SK-N-SH treated with all-trans-retinoic acid at 6 μM for 48 hours (cell line): ENCODE measurements around the gene TMEM63A.
A peak's percentile ranks its signal among the peaks of the same experiment; 100 is the strongest.

ENCODE experiments used
- ATAC-seq: fragments of 200-7000 bp; cut with Tn5 transposase; 3 replicates; pipeline ENCODE4 v1.9.1; 2020; ENCODE audit warnings: mild to moderate bottlenecking, moderate library complexity
- ARNTL ChIP-seq: fragments of 450-650 bp; formaldehyde crosslinking; IDR thresholded peaks from 2 replicates; pipeline ENCODE4 v1.5.0; 2020; ENCODE audit warnings: low read depth, mild to moderate bottlenecking, moderate library complexity, borderline replicate concordance
- BACH2 ChIP-seq: fragments of 250-450 bp; sonication (Bioruptor Pico); IDR thresholded peaks from 2 replicates; pipeline ENCODE4 v1.9.0; 2021; ENCODE audit warnings: mild to moderate bottlenecking, borderline replicate concordance
- CREB5 ChIP-seq: fragments of 250-450 bp; sonication (Bioruptor Pico); IDR thresholded peaks from 2 replicates; pipeline ENCODE4 v1.5.1; 2020; ENCODE audit warnings: low read depth, mild to moderate bottlenecking, moderate library complexity
- CSDC2 ChIP-seq: fragments of 250-450 bp; sonication (Bioruptor Pico); IDR thresholded peaks from 2 replicates; pipeline ENCODE4 v1.5.0; 2020; ENCODE audit warnings: mild to moderate bottlenecking, moderate library complexity
- CSRNP3 ChIP-seq: fragments of 250-450 bp; sonication (Bioruptor Pico); IDR thresholded peaks from 2 replicates; pipeline ENCODE4 v1.5.1; 2021; ENCODE audit warnings: mild to moderate bottlenecking, moderate library complexity
- GLIS3 ChIP-seq: fragments of 250-450 bp; sonication (Bioruptor Pico); IDR thresholded peaks from 2 replicates; pipeline ENCODE4 v1.5.0; 2020; ENCODE audit warnings: mild to moderate bottlenecking, moderate library complexity
- ISL1 ChIP-seq: fragments of 250-450 bp; sonication (Bioruptor Pico); IDR thresholded peaks from 2 replicates; pipeline ENCODE4 v2.1.2; 2022; ENCODE audit warnings: mild to moderate bottlenecking, moderate library complexity
- OSR1 ChIP-seq: fragments of 250-450 bp; sonication (Bioruptor Pico); IDR thresholded peaks from 2 replicates; pipeline ENCODE4 v1.8.0; 2022; ENCODE audit warnings: moderate library complexity, mild to moderate bottlenecking, inconsistent platforms
- POU6F1 ChIP-seq: fragments of 250-450 bp; sonication (Bioruptor Pico); IDR thresholded peaks from 2 replicates; pipeline ENCODE4 v1.8.0; 2021; ENCODE audit warnings: low read depth, mild to moderate bottlenecking, moderate library complexity, borderline replicate concordance
- TCF4 ChIP-seq: fragments of 250-450 bp; sonication (Bioruptor Pico); IDR thresholded peaks from 2 replicates; pipeline ENCODE4 v1.8.0; 2021; ENCODE audit warnings: mild to moderate bottlenecking, moderate library complexity, borderline replicate concordance
- TOX ChIP-seq: fragments of 250-450 bp; sonication (Bioruptor Pico); IDR thresholded peaks from 2 replicates; pipeline ENCODE4 v1.8.0; 2021; ENCODE audit warnings: mild to moderate bottlenecking, moderate library complexity, borderline replicate concordance
- TSHZ2 ChIP-seq: fragments of 250-450 bp; sonication (Bioruptor Pico); IDR thresholded peaks from 2 replicates; pipeline ENCODE4 v1.5.0; 2020; ENCODE audit warnings: mild to moderate bottlenecking, moderate library complexity
- ZC3H10 ChIP-seq: fragments of 250-450 bp; sonication (Bioruptor Pico); IDR thresholded peaks from 2 replicates; pipeline ENCODE4 v1.5.1; 2021; ENCODE audit warnings: mild to moderate bottlenecking, moderate library complexity
- ZFP3 ChIP-seq: fragments of 250-450 bp; sonication (Bioruptor Pico); IDR thresholded peaks from 2 replicates; pipeline ENCODE4 v1.5.0; 2020; ENCODE audit warnings: mild to moderate bottlenecking, moderate library complexity
- ZFP30 ChIP-seq: fragments of 450-650 bp; formaldehyde crosslinking; IDR thresholded peaks from 2 replicates; pipeline ENCODE4 v1.5.0; 2022; ENCODE audit warnings: mild to moderate bottlenecking, moderate library complexity
- ZNF70 ChIP-seq: fragments of 450-650 bp; formaldehyde crosslinking; IDR thresholded peaks from 2 replicates; pipeline ENCODE4 v1.5.0; 2020; ENCODE audit warnings: mild to moderate bottlenecking, moderate library complexity
- ZNF8 ChIP-seq: fragments of 450-650 bp; formaldehyde crosslinking; IDR thresholded peaks from 2 replicates; pipeline ENCODE4 v1.5.0; 2020; ENCODE audit warnings: mild to moderate bottlenecking, moderate library complexity
- TF ChIP-seq, protein P1 (sequence below): fragments of 250-450 bp; sonication (Bioruptor Pico); IDR thresholded peaks from 2 replicates; pipeline ENCODE4 v1.8.0; 2020; ENCODE audit warnings: mild to moderate bottlenecking, moderate library complexity, borderline replicate concordance

Gene TMEM63A

DNA sequence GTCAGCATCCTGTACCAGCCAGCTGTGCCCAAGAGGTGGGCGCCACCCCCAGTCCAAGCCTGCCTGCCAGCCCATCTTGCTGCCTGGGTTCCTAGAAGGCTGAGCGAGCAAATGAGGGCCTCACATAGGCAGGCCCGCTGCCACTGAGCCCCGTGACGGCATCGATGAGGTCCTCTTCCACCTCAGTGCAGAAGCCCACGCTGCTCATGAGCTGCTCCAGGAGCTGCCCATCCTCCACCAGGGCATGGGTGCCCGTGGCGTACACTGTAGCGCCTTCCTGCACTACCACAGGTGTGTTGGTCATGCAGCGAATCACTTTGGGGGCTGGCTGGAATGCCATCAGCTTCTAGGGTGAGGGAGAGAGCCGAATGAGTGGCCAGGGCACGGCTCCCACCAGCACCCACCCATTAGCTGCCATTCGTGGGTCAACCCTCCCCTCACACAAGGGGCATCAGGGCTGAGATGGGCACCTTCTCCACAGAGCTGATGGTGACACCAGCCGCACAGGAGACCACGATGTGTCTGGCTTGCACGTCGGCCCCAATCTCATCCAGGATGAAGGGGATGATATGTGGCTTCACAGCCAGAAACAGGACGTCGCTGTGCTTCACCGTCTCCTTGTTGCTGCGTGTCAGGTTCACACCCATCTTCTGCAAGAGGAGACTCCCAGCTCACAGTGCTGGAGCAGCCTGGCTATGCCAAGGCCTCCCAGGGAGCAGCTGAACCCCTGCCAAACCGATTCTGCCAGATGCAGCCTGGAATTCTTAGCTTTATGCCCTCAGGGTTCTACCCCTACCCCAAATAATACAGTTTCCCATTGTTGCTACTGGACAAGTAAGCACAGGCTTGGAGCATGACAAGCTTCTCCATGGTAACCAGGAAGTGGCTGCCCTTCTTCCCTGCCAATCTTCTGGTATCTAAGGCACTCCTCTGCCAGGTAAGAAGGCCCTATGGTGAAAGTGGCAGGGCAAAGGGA is 39.8 kb upstream of the TMEM63A start:
- no peak for ATAC-seq
- TF ChIP-seq, protein P1, sequence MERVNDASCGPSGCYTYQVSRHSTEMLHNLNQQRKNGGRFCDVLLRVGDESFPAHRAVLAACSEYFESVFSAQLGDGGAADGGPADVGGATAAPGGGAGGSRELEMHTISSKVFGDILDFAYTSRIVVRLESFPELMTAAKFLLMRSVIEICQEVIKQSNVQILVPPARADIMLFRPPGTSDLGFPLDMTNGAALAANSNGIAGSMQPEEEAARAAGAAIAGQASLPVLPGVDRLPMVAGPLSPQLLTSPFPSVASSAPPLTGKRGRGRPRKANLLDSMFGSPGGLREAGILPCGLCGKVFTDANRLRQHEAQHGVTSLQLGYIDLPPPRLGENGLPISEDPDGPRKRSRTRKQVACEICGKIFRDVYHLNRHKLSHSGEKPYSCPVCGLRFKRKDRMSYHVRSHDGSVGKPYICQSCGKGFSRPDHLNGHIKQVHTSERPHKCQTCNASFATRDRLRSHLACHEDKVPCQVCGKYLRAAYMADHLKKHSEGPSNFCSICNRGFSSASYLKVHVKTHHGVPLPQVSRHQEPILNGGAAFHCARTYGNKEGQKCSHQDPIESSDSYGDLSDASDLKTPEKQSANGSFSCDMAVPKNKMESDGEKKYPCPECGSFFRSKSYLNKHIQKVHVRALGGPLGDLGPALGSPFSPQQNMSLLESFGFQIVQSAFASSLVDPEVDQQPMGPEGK (CRISPR knock-in tag), result no peak
- no peak for TF ChIP-seq ZC3H10 (CRISPR knock-in tag)
- TF ChIP-seq ZFP3 (CRISPR knock-in tag), result no peak
- TF ChIP-seq CSDC2 (CRISPR knock-in tag), result no peak
- TF ChIP-seq CSRNP3 (CRISPR knock-in tag), result no peak
- no peak for TF ChIP-seq ZFP30 (CRISPR knock-in tag)
- TF ChIP-seq TCF4 (CRISPR knock-in tag), result no peak
- no peak for TF ChIP-seq TOX
- no peak for TF ChIP-seq CREB5 (CRISPR knock-in tag)
- no peak for TF ChIP-seq POU6F1
- no peak for TF ChIP-seq TSHZ2 (CRISPR knock-in tag)

DNA sequence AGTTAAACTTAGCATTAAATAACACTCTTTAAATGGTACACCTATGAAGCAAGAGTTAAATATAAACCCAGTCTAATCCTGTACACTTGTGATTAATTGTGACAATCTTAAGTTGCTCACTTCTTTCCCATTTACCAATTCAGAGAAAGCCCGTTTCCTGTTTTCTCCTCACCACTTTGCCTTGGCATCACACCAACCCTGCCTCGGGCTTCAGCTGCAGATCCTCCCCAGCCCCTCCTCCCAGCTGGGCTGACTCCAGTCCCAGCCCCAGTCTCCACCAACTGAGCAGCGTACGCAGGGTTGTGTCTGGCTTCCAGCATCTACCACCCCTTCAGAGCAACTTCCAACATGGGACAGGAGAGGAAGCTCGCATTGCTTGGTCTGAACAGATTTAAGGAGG is 37.7 kb upstream of the TMEM63A start:
- ATAC-seq, result peak; percentile 45
- peak; percentile 16; the same call in 1 of the 2 replicates for TF ChIP-seq TSHZ2 (CRISPR knock-in tag)
- no peak for TF ChIP-seq BACH2 (CRISPR knock-in tag)
- TF ChIP-seq TCF4 (CRISPR knock-in tag), result peak; percentile 27; the same call in 1 of the 2 replicates
- no peak for TF ChIP-seq ARNTL (CRISPR knock-in tag)
- TF ChIP-seq, all 23 proteins: peak for 2

GRCh38 chr1:225918280-225918679 is 36.1 kb upstream of the TMEM63A start:
- ATAC-seq, result no peak
- TF ChIP-seq ZC3H10 (CRISPR knock-in tag), result no peak
- no peak for TF ChIP-seq BACH2 (CRISPR knock-in tag)
- no peak for TF ChIP-seq CSRNP3 (CRISPR knock-in tag)
- TF ChIP-seq ZNF8 (CRISPR knock-in tag), result no peak
- no peak for TF ChIP-seq GLIS3 (CRISPR knock-in tag)
- TF ChIP-seq ZFP3 (CRISPR knock-in tag), result no peak
- TF ChIP-seq ISL1 (CRISPR knock-in tag), result no peak
- no peak for TF ChIP-seq TSHZ2 (CRISPR knock-in tag)
- no peak for TF ChIP-seq TOX
- no peak for TF ChIP-seq OSR1 (CRISPR knock-in tag)
- no peak for TF ChIP-seq ZNF70 (CRISPR knock-in tag)
- no peak for TF ChIP-seq ARNTL (CRISPR knock-in tag)
- TF ChIP-seq ZFP30 (CRISPR knock-in tag), result no peak
